GM21619 (cell line): ENCODE data around the gene PKLR.
"Not testable (repeated sequence)": the region's sequence is repeated elsewhere in the genome, so short reads cannot be mapped to it uniquely, and the experiment has no call there.

Experiments used
- ATAC-seq: cut with Tn5 transposase; IDR thresholded peaks from one replicate; pipeline ENCODE4 v1.9.1; 2021; ENCODE audit not compliant: unreplicated experiment

The PKLR gene

GRCh38 chr1:155256058-155256852, 45.0 kb downstream of the PKLR start:
- no peak for ATAC-seq

GRCh38 chr1:155255243-155256007, 45.8 kb downstream of the PKLR start, which contains the start of gene ENTREP3:
TSS of gene ENTREP3 (minus strand) at chr1:155255483. CDS start at chr1:155254877, 606 bp downstream.
- peak; percentile 53 for ATAC-seq

GRCh38 chr1:155254714-155255242, 46.5 kb downstream of the PKLR start:
- no peak for ATAC-seq

GRCh38 chr1:155254228-155254713, 47.0 kb downstream of the PKLR start:
- no peak for ATAC-seq

GRCh38 chr1:155253797-155254196, 47.4 kb downstream of the PKLR start:
- no peak for ATAC-seq

- ATAC-seq = no peak
Measured at GRCh38 chr1:155253208-155253607, 48.0 kb downstream of the PKLR start.

GRCh38 chr1:155251566-155251965, 49.7 kb downstream of the PKLR start:
- ATAC-seq = no peak

- peak; percentile 76 for ATAC-seq
Measured at GRCh38 chr1:155250633-155251449, 50.4 kb downstream of the PKLR start.

GRCh38 chr1:155250246-155250632, 51.0 kb downstream of the PKLR start:
- ATAC-seq = no peak

- ATAC-seq = no peak
Measured at GRCh38 chr1:155247667-155248553, 53.3 kb downstream of the PKLR start.

- not testable (repeated sequence) for ATAC-seq
Measured at GRCh38 chr1:155246796-155247195, 54.4 kb downstream of the PKLR start.

GRCh38 chr1:155245163-155245524, 56.1 kb downstream of the PKLR start:
- ATAC-seq = no peak

- ATAC-seq = peak; percentile 90
Measured at GRCh38 chr1:155244368-155245162, 56.7 kb downstream of the PKLR start.

GRCh38 chr1:155242805-155243358, 58.4 kb downstream of the PKLR start:
- ATAC-seq = no peak

- ATAC-seq = no peak
Measured at GRCh38 chr1:155241841-155242264, 59.4 kb downstream of the PKLR start.

GRCh38 chr1:155241069-155241679, 60.1 kb downstream of the PKLR start:
- ATAC-seq = no peak
